ENCODE measurements around the gene ZNF423.
A peak's percentile ranks its signal among the peaks of the same experiment; 100 is the strongest.

Gene ZNF423

GRCh38 chr16:49782405-49782804 is 73.5 kb downstream of the ZNF423 start:
- H3K4me3 ChIP-seq (ENCODE audit: extremely low read depth, insufficient read depth, low read length, poor library complexity, severe bottlenecking): no peak overlapping the region
- 89 to 98% methylated on average over 5 of the region's 5 CpGs for WGBS, 2 experiments (ENCODE audit: insufficient coverage in 2 of 2)
- no peaks in the 10 kb centered on the region for H3K9me3 ChIP-seq (ENCODE audit: control insufficient read depth, low read length)
- no peaks in the 10 kb centered on the region for H3K4me1 ChIP-seq (ENCODE audit: control insufficient read depth, insufficient read depth, low read length, poor library complexity, severe bottlenecking)
- peaks cover 8% of the 10 kb centered on the region for H3K36me3 ChIP-seq (ENCODE audit: control insufficient read depth, insufficient read depth, low read length)
- no peak overlapping the region for H3K27ac ChIP-seq (ENCODE audit: low read depth, low read length, severe bottlenecking)

- H3K36me3 ChIP-seq (ENCODE audit: control insufficient read depth, insufficient read depth, low read length): peaks cover 8% of the 10 kb centered on the region
- 85 to 88% methylated on average over 11 to 13 of the region's 14 CpGs for WGBS, 2 experiments (ENCODE audit: insufficient coverage in 2 of 2)
- H3K4me1 ChIP-seq (ENCODE audit: control insufficient read depth, insufficient read depth, low read length, poor library complexity, severe bottlenecking): peaks cover 3% of the 10 kb centered on the region
- no peak overlapping the region for H3K27ac ChIP-seq (ENCODE audit: low read depth, low read length, severe bottlenecking)
- H3K4me3 ChIP-seq (ENCODE audit: extremely low read depth, insufficient read depth, low read length, poor library complexity, severe bottlenecking): no peak overlapping the region
- H3K9me3 ChIP-seq (ENCODE audit: control insufficient read depth, low read length): no peaks in the 10 kb centered on the region
These were observed 74.5 kb downstream of the ZNF423 start for GRCh38 chr16:49781401-49781800.

- H3K4me1 ChIP-seq (ENCODE audit: control insufficient read depth, insufficient read depth, low read length, poor library complexity, severe bottlenecking): peaks cover 13% of the 10 kb centered on the region
- H3K36me3 ChIP-seq (ENCODE audit: control insufficient read depth, insufficient read depth, low read length): peaks cover 8% of the 10 kb centered on the region
- H3K27ac ChIP-seq (ENCODE audit: low read depth, low read length, severe bottlenecking): no peak overlapping the region
- no peaks in the 10 kb centered on the region for H3K9me3 ChIP-seq (ENCODE audit: control insufficient read depth, low read length)
- H3K4me3 ChIP-seq (ENCODE audit: extremely low read depth, insufficient read depth, low read length, poor library complexity, severe bottlenecking): no peak overlapping the region
- 87 to 94% methylated on average over 9 to 10 of the region's 12 CpGs for WGBS, 2 experiments (ENCODE audit: insufficient coverage in 2 of 2)
These were observed 75.5 kb downstream of the ZNF423 start for GRCh38 chr16:49780433-49780832.

DNA sequence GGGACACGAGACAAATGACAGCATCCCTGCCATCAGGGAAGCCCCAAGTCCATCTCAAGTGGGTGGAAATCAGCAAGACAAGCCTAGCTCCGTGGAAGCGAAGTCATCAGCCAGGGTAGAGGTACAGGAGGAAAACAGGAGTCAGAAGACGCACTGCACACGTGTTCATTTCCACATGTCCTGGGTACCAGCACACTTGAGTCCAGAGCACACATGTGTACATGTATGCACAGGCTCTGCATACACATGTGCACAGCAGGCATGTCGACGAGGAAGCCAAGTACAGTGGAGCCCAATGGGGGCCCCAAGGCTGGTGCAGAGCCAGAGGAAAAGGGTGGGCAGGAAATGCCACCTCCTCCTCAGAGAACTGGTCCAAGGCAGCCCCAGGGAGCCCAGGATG is 75.9 kb downstream of the ZNF423 start:
- Histone ChIP-seq H3K9me3 (ENCODE audit: control insufficient read depth, low read length) (no peaks in the 10 kb centered on the region), H3K4me3 (ENCODE audit: extremely low read depth, insufficient read depth, low read length, poor library complexity, severe bottlenecking) (no peak overlapping the region), H3K36me3 (ENCODE audit: control insufficient read depth, insufficient read depth, low read length) (peaks cover 8% of the 10 kb centered on the region), H3K27ac (ENCODE audit: low read depth, low read length, severe bottlenecking) (no peak overlapping the region), H3K4me1 (ENCODE audit: control insufficient read depth, insufficient read depth, low read length, poor library complexity, severe bottlenecking) (peaks cover 15% of the 10 kb centered on the region)
- WGBS, 2 experiments (ENCODE audit: insufficient coverage in 2 of 2): 87 to 97% methylated on average over 6 of the region's 7 CpGs

DNA sequence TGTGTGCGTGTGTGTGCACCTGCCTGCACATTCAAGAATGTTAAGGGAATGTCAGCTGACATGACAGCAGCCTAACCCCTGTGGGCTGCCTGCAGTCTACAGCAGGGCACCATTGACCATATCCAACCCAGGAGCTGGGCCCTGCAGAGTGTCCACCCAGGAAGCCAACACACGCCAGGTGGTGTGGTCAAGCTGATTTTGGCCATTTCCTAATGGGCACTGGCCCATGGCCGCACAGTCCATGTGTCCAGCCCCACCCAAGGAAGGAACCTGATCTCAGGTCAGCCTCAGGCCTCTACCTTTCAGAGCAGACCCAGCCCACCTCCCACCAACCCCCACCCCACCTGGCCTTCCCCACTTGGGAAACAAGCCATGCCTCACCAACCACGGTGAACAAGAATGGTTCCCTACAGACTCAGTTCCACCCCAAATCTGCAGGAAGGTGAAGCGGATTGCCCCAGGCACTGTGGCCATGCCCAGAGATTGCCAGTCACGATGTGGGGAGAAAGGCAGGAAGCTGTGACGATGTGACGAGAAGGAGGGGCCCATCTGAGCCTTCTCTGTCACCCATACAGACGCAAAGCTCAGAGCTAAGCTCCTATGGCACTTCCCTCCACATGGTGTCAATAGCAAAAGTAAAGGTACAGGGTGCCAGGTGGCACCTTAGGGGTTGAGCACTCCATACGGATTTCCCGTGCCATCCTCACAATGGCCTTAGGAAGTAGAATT is 77.5 kb downstream of the ZNF423 start:
- H3K27ac ChIP-seq (ENCODE audit: low read depth, low read length, severe bottlenecking): no peak overlapping the region
- no peaks in the 10 kb centered on the region for H3K9me3 ChIP-seq (ENCODE audit: control insufficient read depth, low read length)
- H3K36me3 ChIP-seq (ENCODE audit: control insufficient read depth, insufficient read depth, low read length): peaks cover 8% of the 10 kb centered on the region
- H3K4me1 ChIP-seq (ENCODE audit: control insufficient read depth, insufficient read depth, low read length, poor library complexity, severe bottlenecking): peaks cover 29% of the 10 kb centered on the region
- H3K4me3 ChIP-seq (ENCODE audit: extremely low read depth, insufficient read depth, low read length, poor library complexity, severe bottlenecking): no peak overlapping the region
- 89 to 95% methylated on average over 4 to 7 of the region's 11 CpGs for WGBS, 2 experiments (ENCODE audit: insufficient coverage in 2 of 2)

- WGBS, 2 experiments (ENCODE audit: insufficient coverage in 2 of 2): 94 to 97% methylated on average over 4 of the region's 4 CpGs
- peaks cover 10% of the 10 kb centered on the region for H3K36me3 ChIP-seq (ENCODE audit: control insufficient read depth, insufficient read depth, low read length)
- peaks cover 30% of the 10 kb centered on the region for H3K4me1 ChIP-seq (ENCODE audit: control insufficient read depth, insufficient read depth, low read length, poor library complexity, severe bottlenecking)
- no peak overlapping the region for H3K4me3 ChIP-seq (ENCODE audit: extremely low read depth, insufficient read depth, low read length, poor library complexity, severe bottlenecking)
- peak overlapping the region; percentile 89 for H3K27ac ChIP-seq (ENCODE audit: low read depth, low read length, severe bottlenecking)
- H3K9me3 ChIP-seq (ENCODE audit: control insufficient read depth, low read length): no peaks in the 10 kb centered on the region
These were observed 79.2 kb downstream of the ZNF423 start for GRCh38 chr16:49776734-49777133.

GRCh38 chr16:49776085-49776595 is 79.8 kb downstream of the ZNF423 start:
- Histone ChIP-seq H3K4me1 (ENCODE audit: control insufficient read depth, insufficient read depth, low read length, poor library complexity, severe bottlenecking) (peaks cover 30% of the 10 kb centered on the region), H3K27ac (ENCODE audit: low read depth, low read length, severe bottlenecking) (peak overlapping the region; percentile 89), H3K4me3 (ENCODE audit: extremely low read depth, insufficient read depth, low read length, poor library complexity, severe bottlenecking) (no peak overlapping the region), H3K9me3 (ENCODE audit: control insufficient read depth, low read length) (no peaks in the 10 kb centered on the region), H3K36me3 (ENCODE audit: control insufficient read depth, insufficient read depth, low read length) (peaks cover 5% of the 10 kb centered on the region)
- WGBS, 2 experiments (ENCODE audit: insufficient coverage in 2 of 2): 14 to 16% methylated on average over 11 to 12 of the region's 16 CpGs

DNA sequence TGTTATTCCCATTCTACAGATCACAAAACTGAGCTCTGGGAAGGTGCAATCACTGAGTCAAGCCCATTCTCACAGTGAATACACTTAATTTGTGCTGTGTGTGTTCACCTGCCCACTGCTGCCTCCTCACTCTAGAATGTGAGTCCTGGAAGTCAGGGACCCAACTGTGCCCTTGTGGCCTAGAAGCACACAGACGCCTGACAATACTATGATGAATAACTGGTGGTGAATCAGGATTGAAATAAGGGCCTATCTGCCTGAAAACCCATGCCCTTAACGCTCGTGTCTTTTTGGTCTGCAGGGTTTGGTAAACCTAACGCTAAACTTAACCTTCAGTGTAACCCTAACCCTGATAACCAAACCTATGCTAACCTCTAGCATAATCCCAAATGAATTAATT is 80.3 kb downstream of the ZNF423 start:
- no peak overlapping the region for H3K4me3 ChIP-seq (ENCODE audit: extremely low read depth, insufficient read depth, low read length, poor library complexity, severe bottlenecking)
- WGBS, 2 experiments (ENCODE audit: insufficient coverage in 2 of 2): 77 to 83% methylated on average over 4 of the region's 4 CpGs

GRCh38 chr16:49775018-49775417 is 80.9 kb downstream of the ZNF423 start:
- Histone ChIP-seq H3K9me3 (ENCODE audit: control insufficient read depth, low read length) (no peaks in the 10 kb centered on the region), H3K4me1 (ENCODE audit: control insufficient read depth, insufficient read depth, low read length, poor library complexity, severe bottlenecking) (peaks cover 30% of the 10 kb centered on the region), H3K4me3 (ENCODE audit: extremely low read depth, insufficient read depth, low read length, poor library complexity, severe bottlenecking) (no peak overlapping the region), H3K27ac (ENCODE audit: low read depth, low read length, severe bottlenecking) (no peak overlapping the region), H3K36me3 (ENCODE audit: control insufficient read depth, insufficient read depth, low read length) (peaks cover 4% of the 10 kb centered on the region)
- 80 to 91% methylated on average over 3 to 4 of the region's 4 CpGs for WGBS, 2 experiments (ENCODE audit: insufficient coverage in 2 of 2)

More for the DNA sequence above, 80.3 kb downstream of the ZNF423 start:
- Histone ChIP-seq H3K36me3 (ENCODE audit: control insufficient read depth, insufficient read depth, low read length) (peaks cover 4% of the 10 kb centered on the region), H3K27ac (ENCODE audit: low read depth, low read length, severe bottlenecking) (peak overlapping the region; percentile 89), H3K9me3 (ENCODE audit: control insufficient read depth, low read length) (no peaks in the 10 kb centered on the region), H3K4me1 (ENCODE audit: control insufficient read depth, insufficient read depth, low read length, poor library complexity, severe bottlenecking) (peaks cover 30% of the 10 kb centered on the region)

GRCh38 chr16:49773534-49774475 is 82.1 kb downstream of the ZNF423 start:
- no peaks in the 10 kb centered on the region for H3K9me3 ChIP-seq (ENCODE audit: control insufficient read depth, low read length)
- H3K36me3 ChIP-seq (ENCODE audit: control insufficient read depth, insufficient read depth, low read length): peaks cover 4% of the 10 kb centered on the region
- no peak overlapping the region for H3K27ac ChIP-seq (ENCODE audit: low read depth, low read length, severe bottlenecking)
- H3K4me3 ChIP-seq (ENCODE audit: extremely low read depth, insufficient read depth, low read length, poor library complexity, severe bottlenecking): no peak overlapping the region
- 79 to 80% methylated on average over 9 of the region's 10 CpGs for WGBS, 2 experiments (ENCODE audit: insufficient coverage in 2 of 2)
- peaks cover 30% of the 10 kb centered on the region for H3K4me1 ChIP-seq (ENCODE audit: control insufficient read depth, insufficient read depth, low read length, poor library complexity, severe bottlenecking)
